CD4-positive, alpha-beta T cell treated with Interleukin-10 for 1 hour (primary cell): ENCODE data around the gene SLC2A6.

Experiments used
- DNase-seq: peaks from one replicate; pipeline ENCODE4 v3.0.0-alpha.2; 2020

Gene SLC2A6

DNA sequence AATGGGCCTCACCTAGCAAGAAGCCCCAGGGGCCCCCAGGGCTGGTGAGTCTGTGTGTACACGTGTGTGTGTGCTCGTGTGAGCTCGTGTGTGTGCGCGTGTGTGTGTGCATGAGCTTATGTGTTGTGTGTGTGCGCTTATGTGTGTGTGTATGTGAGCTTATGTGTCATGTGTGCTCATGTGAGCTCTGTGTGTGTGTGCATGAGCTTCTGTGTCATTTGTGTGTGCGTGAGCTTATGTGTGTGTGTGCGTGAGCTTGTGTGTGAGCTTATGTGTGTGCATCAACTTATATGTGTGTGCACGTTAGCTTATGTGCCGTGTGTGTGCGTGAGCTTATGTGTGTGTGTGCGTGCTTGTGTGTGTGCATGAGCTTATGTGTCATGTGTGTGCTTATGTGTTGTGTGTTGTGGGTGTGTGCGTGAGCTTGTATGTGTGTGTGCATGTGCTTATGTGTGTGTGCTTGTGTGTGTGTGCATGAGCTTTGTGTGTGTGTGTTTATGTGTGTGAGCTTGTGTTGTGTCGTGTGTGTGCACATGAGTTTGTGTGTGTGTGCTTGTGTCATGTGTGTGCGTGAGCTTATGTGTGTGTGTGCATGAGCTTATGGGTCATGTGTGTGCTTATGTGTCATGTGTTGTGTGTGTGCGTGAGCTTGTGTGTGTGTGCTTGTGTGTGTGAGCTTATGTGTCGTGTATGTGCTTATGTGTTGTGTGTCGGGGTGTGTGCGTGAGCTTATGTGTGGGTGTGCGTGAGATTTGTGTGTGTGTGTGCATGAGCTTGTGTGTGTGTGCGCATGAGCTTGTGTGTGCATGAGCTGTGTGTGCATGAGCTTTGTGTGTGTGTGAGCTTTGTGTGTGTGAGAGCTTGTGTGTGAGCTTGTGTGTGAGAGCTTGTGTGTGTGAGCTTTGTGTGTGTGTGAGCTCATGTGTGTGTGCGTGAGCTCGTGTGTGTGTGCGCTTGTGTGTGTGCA, 16.7 kb upstream of the SLC2A6 start:
- DNase-seq = no peak

DNA sequence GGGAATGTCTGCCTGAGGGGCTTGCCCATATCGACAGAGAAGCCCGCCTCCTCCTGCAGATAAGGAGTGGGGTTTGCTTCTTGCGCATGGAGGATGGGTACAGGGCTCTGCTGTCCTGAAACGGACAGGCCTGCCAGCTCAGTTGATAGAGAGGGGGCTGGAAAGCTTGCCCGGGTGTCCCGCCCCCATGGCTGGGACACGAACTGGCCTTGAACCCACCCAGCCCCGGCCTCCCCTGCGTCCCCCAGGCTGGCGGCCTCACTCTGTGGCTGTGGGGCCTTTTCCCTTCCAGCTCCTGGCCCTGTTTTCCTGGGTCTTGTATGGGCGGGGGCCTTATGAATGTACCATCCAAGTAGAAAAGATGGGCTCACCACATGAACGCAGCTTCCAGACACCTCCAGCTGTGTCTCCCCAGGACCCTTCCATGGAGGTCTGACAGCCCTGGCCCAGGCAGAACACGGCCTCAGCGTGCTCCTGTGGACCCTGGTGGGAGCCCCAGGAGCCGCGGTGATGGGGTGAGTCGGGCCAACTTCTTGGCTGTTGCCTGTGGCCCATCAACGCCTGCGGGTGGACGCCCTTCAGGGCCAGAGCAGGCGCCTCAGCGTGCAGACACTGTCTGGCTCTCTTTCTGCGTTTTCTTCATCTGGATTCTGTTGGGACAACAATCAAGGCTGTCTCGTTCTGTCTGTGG, 15.9 kb upstream of the SLC2A6 start:
- DNase-seq = no peak

DNA sequence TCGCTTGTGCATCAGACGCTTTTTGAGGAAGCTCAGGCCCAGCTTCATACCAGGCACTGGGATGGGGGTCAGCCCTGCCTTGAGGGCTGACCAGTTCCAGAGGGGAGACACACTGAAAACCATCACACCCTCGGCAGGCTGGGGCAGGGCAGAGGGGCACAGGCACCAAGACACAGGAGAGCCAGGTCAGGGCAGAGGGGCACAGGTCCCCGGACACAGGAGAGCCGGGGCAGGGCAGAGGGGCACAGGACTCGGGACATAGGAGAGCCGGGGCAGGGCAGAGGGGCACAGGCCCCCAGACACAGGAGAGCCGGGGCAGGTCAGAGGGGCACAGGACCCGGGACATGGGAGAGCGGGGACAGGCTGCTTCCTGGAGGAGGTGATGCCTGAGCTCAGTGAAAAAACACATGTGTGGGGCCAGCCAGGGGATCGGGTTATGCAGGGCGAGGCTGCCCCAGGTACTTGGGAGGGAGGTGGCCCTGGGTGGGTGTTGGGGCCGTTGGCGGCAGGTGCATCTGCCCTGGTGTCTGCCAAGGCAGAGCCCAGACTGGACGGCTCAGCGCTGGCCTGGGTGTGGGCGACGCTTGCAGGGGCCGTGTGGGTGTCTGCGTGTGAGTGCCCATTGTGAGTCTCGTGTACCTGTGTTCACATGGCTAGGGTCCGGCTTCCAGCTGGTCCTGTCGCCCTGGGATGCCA, 15.1 kb upstream of the SLC2A6 start:
- DNase-seq = no peak

DNA sequence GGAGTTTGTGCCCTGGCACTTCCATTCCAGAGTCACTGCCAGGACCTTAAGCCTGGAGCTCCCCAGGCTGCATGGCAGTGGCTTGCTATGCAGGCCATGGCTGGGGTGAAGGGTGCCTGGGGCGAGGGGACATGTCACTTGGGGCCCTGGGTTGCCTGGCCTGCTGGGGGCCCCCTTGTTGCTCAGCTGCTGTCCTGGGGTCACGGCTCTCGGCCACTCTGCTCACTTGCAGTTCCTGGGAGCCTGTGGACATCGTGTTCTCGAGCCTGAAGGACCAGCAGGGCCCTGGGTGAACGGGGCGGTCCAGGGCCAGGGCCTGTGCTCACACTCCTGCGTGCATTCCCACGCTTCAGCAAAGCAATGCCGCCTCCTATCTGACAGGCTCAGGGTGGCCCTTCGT, 14.5 kb upstream of the SLC2A6 start:
- no peak for DNase-seq

DNA sequence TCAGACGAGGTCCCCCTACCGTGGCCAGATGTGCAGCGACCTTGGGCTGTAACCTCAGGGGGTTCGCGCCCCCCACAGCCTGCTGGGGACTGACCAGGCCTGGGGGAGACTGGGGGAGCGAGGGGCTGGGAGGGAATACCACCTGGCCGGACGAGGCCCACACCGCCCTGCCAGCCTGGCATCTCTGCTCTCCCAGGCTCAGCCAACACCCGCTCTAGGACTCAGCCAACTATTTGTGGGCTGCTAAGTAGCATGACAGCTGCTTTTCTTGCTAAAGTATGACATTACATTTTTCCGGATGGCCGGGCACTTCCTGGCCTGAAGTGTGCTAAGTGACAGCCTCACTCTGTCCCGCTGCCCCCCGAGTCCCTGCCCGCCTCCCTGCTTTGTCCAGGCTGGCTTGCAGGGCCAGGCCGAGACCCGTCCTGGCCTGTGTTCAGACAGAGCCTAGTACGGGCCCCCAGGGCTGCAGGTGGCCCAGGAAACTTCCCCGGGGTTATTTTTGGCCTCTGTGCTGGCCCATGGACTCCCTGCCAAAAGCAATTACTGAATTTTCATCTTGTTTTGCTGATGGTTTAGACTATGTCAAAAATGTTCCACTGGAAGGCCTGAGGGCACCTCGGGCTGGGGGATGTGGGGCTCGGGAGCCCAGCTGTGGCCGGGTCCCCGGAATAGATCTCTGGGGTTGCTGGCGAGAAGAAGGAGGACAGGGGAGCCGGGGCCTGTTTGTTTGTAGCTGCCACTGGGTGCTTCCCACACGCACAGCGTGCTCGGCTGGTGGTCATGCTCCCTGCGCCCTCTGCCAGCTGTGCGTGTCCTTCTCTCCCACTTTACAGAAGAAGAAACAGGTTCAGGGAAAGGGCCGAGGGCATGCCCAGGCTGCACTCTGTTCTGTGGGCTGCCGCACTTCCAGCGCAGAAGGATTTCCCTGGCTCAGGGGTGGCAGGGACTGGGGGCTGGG, 13.4 kb upstream of the SLC2A6 start:
- DNase-seq = no peak

- no peak for DNase-seq
Observed at GRCh38 chr9:133491656-133491925, 12.7 kb upstream of the SLC2A6 start.

DNA sequence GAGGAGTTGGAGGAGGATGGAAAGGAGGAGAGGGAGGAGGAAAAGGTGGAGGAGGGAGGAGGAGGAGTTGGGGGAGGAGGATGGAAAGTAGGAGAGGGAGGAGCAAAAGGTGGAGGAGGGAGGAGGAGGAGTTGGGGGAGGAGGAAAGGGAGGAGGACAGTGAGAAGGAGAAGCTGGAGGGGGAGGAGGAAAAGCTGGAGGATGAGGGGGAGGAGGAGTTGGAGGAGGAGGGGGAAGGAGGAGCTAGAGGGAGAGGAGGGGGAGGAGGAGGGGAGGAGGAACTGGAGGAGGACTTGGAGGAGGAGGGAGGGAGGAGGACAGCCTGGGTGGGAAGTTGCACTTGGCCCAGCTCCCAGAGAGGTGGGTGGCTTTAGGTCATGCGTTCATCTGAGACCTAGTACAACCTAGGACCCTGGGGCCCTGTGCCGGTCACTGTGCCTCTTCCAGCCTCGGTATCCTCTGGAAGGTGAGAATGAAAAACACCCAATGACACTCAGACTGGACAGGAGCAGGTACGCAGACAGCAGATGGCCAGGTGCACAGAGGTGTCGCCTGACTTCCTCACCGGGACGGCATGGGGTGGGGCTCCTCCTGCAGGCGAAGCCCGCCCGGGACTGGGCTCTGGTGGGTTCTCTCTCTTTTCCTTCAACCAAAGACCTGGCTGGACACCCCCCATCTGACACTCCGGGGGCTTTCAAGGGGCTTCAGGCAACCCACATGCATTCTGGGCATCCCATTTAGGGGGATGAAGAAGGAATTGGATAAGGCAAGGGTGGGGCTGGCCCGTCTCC, 12.2 kb upstream of the SLC2A6 start:
- no peak for DNase-seq

DNA sequence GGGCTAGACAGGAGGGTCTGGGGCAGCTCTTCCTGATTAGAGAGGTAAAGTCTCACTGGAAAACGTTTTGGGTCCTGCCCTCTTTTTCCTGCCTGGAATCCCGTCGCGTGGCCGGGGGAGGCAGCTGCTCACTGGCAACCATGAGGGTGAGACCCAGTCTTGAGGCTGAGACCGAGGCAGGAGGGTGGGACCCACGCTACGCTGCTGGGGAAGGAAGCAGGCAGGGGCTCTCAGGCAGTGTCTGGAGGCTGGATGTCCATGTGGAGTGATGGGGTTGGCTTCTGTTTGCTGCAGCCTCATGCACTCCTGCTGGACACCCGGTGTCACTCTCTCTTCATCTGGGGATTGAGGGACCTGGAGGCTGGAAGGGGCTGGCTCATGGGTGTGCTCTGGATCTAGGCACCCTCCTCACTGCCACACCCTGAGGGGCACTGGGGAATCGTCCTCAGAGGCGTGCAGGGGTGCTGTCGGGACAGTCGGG, 11.3 kb upstream of the SLC2A6 start:
- DNase-seq = no peak

DNA sequence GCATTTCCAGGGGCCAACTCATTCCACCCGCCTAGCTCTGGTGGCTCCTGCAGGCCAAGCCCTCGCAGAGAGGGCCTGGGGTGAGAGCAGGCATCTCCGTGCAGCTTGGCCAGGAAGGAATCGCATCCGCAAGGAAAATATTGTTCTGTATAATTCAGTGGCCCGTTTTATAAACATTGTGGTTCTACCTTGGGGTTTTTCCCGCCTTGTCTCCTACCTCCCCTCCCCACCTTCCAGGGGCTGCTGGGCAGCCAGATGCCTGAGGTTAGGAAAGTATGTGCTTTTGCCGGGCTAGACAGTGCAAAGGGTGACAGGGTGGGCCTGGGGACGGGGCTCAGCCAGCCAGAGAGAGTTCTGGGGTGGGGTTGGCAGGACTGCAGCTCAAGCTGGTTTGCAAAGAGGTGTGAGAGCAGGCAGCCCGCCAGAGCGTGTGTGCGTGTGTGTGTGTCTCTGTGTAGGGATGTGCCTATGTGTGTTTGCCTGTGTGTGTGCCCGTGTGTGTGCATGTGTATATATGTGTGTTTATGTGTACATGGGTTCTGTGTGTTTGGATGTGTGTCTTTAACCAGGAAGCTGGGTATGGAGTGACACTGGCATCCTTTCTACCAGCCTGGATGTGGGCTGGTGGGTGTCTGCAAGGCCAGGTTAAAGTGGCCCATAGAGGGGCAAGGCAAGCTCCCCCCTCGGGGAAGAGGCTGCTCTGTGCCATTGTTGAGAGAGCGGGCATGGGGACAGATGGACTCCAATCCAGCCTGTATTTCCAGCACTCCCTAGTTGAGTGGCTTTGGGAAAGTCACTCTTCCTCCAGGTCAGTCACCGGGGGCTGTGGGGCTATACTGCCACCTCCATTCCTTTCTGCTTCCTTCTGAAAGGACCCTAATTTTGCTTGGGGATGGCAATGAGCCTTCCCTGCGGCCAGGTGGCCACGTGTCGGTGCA, 10.6 kb upstream of the SLC2A6 start:
- no peak for DNase-seq

DNA sequence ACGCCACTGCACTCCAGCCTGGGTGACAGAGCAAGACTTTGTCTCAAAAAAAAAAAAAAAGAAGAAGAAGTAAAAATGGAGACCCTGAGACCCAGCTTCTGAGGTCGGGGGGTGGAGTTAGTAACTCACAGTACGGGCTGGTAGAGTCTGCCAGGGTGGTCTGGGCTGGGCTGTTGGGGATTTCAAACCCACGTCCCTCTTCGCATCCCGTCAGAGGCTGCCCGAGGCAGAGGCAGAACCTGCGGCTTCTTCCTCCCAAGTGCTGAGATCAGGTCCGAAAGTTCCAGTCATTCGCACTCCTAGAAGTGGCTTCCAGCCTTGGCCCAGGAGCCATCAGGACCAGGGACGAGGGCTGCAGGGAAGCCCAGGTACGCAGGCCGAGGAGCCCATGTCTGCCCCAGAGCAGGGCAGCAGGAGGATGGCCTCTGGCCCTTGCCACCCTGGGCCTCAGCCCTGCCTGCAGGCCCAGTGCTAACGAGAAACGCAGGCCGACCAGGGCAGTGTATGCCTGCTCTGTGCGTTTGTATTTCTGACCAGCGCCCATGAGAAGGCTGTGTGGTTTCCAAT, 9.9 kb upstream of the SLC2A6 start:
- no peak for DNase-seq

GRCh38 chr9:133487331-133487725, 8.4 kb upstream of the SLC2A6 start:
- DNase-seq = no peak

GRCh38 chr9:133485531-133486260, 6.8 kb upstream of the SLC2A6 start:
- peak; percentile 13 for DNase-seq

DNA sequence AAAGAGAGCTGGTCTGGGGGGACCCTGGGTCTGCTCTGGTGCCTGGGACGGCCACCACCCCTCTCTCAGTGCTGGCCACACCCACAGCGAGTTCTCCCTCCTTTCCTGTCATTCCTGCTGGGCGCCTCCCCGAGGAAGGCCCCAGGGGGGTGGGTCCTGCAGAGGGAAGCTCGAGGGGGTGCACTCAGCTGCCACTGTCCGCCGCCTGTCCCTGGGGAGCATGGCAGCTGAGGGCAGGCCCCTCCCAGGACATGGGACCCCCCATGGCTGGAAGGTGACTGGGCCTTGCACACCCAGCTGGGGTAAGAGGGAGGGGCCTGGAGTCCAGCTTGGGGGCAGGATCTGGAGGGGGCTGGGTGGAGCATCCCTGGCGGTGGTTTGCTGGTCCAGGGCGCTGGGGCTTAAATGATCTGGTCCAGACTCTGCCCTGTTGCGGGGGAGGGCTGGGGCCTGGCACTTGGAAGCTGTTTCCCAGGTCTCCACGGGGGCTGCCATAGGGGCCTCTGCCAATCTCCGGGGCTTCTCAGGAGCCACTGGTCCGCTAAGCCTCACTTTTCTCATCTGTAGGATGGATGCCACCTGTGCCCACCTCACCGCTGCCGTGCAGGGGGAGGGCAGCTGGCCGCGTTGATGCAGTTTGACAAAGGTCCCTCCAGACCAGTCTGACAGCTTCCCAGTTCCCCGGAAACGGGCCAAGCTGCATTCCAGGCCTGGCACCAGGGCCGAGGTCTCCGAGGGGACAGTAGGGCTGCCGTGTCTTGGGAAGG, 6.0 kb upstream of the SLC2A6 start:
- no peak for DNase-seq

- no peak for DNase-seq
Observed at GRCh38 chr9:133483611-133484010, 4.7 kb upstream of the SLC2A6 start.

DNA sequence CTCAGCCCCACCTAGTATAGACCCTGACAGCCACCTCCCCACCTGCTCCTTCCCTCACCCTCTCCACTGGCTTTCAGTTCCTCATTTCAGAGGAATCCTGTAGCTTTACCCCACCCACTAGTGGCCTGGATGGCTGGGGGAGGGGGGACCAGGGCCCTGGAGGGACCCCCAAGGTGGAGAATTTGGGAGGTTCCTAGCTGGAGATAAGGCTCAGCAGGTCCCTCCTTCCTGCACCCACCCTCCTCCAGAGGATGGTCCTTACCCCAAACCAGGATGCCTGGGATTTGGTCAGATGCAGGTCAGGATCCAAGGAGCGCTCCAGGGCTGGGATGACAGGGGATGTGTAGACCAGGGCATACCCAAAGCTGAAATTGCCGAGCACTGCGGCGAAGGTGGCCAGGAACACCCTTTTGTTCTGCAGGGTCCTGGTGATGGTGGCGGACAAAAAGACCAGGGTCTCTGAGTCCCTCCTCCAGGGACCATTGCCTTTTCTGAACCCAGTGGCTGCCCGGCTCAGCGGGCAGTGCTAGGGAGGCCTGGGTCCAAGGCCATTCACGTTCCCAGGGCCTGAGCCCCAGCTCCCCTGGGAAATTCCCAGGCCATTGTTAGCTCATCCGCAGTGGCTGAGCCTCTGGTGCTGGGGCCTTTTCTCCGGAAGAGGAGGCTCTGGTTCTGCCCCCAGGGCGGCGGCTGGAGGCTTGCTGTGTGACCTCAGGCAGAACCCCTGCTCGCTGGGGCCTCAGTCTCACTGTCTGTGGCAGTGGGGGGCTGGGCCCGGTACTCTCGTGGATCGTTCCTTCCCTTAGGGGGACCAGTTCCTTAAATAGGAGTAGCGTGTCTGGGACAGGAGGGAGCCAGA, 678 bp downstream of the SLC2A6 start:
- DNase-seq = peak; percentile 23

- no peak for DNase-seq
Observed at GRCh38 chr9:133477461-133477860, 1.4 kb downstream of the SLC2A6 start.

- DNase-seq = no peak
Observed at GRCh38 chr9:133476941-133477340, 2.0 kb downstream of the SLC2A6 start.
